GM12878 (cell line): ENCODE measurements around the gene AGAP2. TPM values are rescaled to one million over a fixed set of nuclear protein-coding genes. Genes with fewer than 3 reads are reported as not detected.

Source experiments
- ATAC-seq: fragments of 200-7000 bp; cut with Tn5 transposase; 3 replicates; pipeline ENCODE4 v1.9.1; 2020; ENCODE audit warnings: mild to moderate bottlenecking, moderate library complexity
- BruUV-seq: library from RNA; stranded (reverse); fragments of 400-500 nt; replicated peaks from 2 replicates; lab custom pipeline; 2021; lab: Mats Ljungman, UMichigan
- CTCF ChIA-PET: fragments of 300-600 bp; sonication (Branson Sonifier 250); formaldehyde crosslinking; extraction: SDS; loops from one replicate; lab custom pipeline; 2021; ENCODE audit warnings: inconsistent platforms; lab: Yijun Ruan, JAX
- POLR2A ChIA-PET: fragments of 350-600 bp; formaldehyde crosslinking; extraction: SDS; loops from one replicate; lab custom pipeline; 2021; ENCODE audit warnings: inconsistent platforms; lab: Charles Lee
- RAD21 ChIA-PET: fragments of 300-600 bp; sonication (Branson Sonifier 250); formaldehyde crosslinking; loops from one replicate; lab custom pipeline; 2023; ENCODE audit warnings: antibody characterized with exemption; ENCODE audit not compliant: unreplicated experiment; lab: Charles Lee
- SMC1A ChIA-PET: fragments of 300-600 bp; sonication (Branson Sonifier 250); formaldehyde crosslinking; loops from one replicate; lab custom pipeline; 2023; ENCODE audit not compliant: unreplicated experiment, uncharacterized antibody; lab: Charles Lee
- DNase-seq: peaks from one replicate; pipeline ENCODE4 v3.0.0-alpha.2; 2011; ENCODE audit warnings: low read depth, low spot score
- FAIRE-seq: peaks from 3 replicates; lab custom pipeline; 2011; peaks lifted over from hg19 to GRCh38; lab: Jason Lieb, UNC
- H2AFZ ChIP-seq: 2 replicates; pipeline ENCODE4 v1.6.0; 2011; ENCODE audit warnings: low read depth, low read length, control low read depth; ENCODE audit not compliant: control insufficient read depth
- H3K27ac ChIP-seq: 2 replicates; pipeline ENCODE4 v1.5.1; 2011; ENCODE audit warnings: control low read depth; ENCODE audit not compliant: control insufficient read depth, insufficient read depth
- H3K27me3 ChIP-seq, 2 experiments: replicated peaks in 1 of 2; 2 replicates each; pipeline versions ENCODE4 v1.6.0 to v1.6.1; 2011; ENCODE audit warnings: low read length in 1 of 2; ENCODE audit not compliant: control insufficient read depth in 2 of 2, insufficient read depth in 2 of 2
- H3K36me3 ChIP-seq, 2 experiments: 2 replicates each; pipeline ENCODE4 v1.5.1; 2011; ENCODE audit warnings: low read length in 1 of 2; ENCODE audit not compliant: control insufficient read depth in 2 of 2, insufficient read depth in 2 of 2
- H3K4me1 ChIP-seq: 2 replicates; pipeline ENCODE4 v1.6.1; 2011; ENCODE audit warnings: mild to moderate bottlenecking, low read length, moderate library complexity, mixed read lengths; ENCODE audit not compliant: control insufficient read depth, insufficient read depth
- H3K4me2 ChIP-seq: 2 replicates; pipeline ENCODE4 v1.6.0; 2011; ENCODE audit warnings: control low read depth; ENCODE audit not compliant: control insufficient read depth, insufficient read depth
- H3K4me3 ChIP-seq: fragments of 200-600 bp; sonication (generic); 2 replicates; pipeline ENCODE4 v1.5.1; 2016
- H3K79me2 ChIP-seq: 2 replicates; pipeline ENCODE4 v1.6.0; 2011; ENCODE audit warnings: low read length; ENCODE audit not compliant: control insufficient read depth, insufficient read depth
- H3K9ac ChIP-seq: 2 replicates; pipeline ENCODE4 v1.8.0; 2011; ENCODE audit warnings: low read length, control low read depth, mixed read lengths; ENCODE audit not compliant: control insufficient read depth, insufficient read depth
- H3K9me3 ChIP-seq: replicated peaks from 3 replicates; pipeline ENCODE4 v1.5.1; 2011; ENCODE audit warnings: mild to moderate bottlenecking, low read length; ENCODE audit not compliant: control insufficient read depth, insufficient read depth
- H4K20me1 ChIP-seq: 2 replicates; pipeline ENCODE4 v1.6.0; 2011; ENCODE audit not compliant: control insufficient read depth, insufficient read depth
- CEBPZ ChIP-seq: fragments of 150-350 bp; IDR thresholded peaks from 2 replicates; pipeline ENCODE4 v1.6.1; 2016; ENCODE audit warnings: low read depth, low read length
- RBBP5 ChIP-seq: fragments of 200-600 bp; sonication (generic); conservative IDR thresholded peaks from 2 replicates; pipeline ENCODE4 v1.6.1; 2016
- RFX5 ChIP-seq: IDR thresholded peaks from 2 replicates; pipeline ENCODE4 v1.6.1; 2011; ENCODE audit warnings: low read depth, low read length, improper control_type of control experiment
- ZNF274 ChIP-seq: IDR thresholded peaks from one replicate; pipeline ENCODE4 v1.8.0; 2011; ENCODE audit not compliant: insufficient read length, insufficient read depth
- ZNF384 ChIP-seq: IDR thresholded peaks from 2 replicates; pipeline ENCODE4 v1.6.1; 2012; ENCODE audit warnings: low read depth, mild to moderate bottlenecking, low read length, improper control_type of control experiment, borderline replicate concordance
- ZNF592 ChIP-seq: fragments of 450-650 bp; IDR thresholded peaks from 2 replicates; pipeline ENCODE4 v1.6.1; 2017; ENCODE audit warnings: mild to moderate bottlenecking, moderate library complexity
- ZNF622 ChIP-seq: fragments of 450-650 bp; IDR thresholded peaks from 2 replicates; pipeline ENCODE4 v1.6.1; 2017; ENCODE audit warnings: mild to moderate bottlenecking, inconsistent platforms
- WGBS: methylation state at CpG from one replicate; pipeline ENCODE4 v1.1.6; 2016; ENCODE audit warnings: low lambda C conversion rate; ENCODE audit not compliant: insufficient replicate concordance, insufficient coverage; ENCODE audit errors: missing lambda C conversion rate; 5-methylcytosine and 5-hydroxymethylcytosine counted together
- in situ Hi-C: fragments of 300-500 bp; cut with MboI; formaldehyde crosslinking; loops from 9 replicates; pipeline ENCODE4 v1.14.3; 2018; ENCODE audit warnings: mixed read lengths
- intact Hi-C: fragments of 100-400 bp; cut with micrococcal nuclease; formaldehyde crosslinking; loops from one replicate; pipeline ENCODE4 v1.14.2; 2022; ENCODE audit not compliant: unreplicated experiment
- polyA plus RNA-seq, 11 experiments: library from polyadenylated mRNA; depleted of rRNA in 4 of 11; unstranded in 6 of 11; stranded (reverse) in 5 of 11; fragments of >200 nt; fragmentation: Nextera tagmentation in 4 of 11; fragmentation: Illumina TruSeq in 1 of 11; extraction: Ambion mirVana in 4 of 11; extraction: Trizol in 1 of 11; gene quantifications; 1 replicate in 1 of 11; 2 replicates in 10 of 11; pipeline versions ENCODE4 v1.2.1 to v1.2.3, GENCODE V29; 2011 to 2016; ENCODE audit warnings: inconsistent platforms in 2 of 11, missing spikeins in 2 of 11, low read depth in 1 of 11
- total RNA-seq, 4 experiments: library from RNA; depleted of rRNA in 3 of 4; stranded (reverse); fragments of >200 nt in 3 of 4; fragmentation: Illumina TruSeq in 1 of 4; extraction: Trizol in 1 of 4; gene quantifications; 2 replicates each; pipeline versions ENCODE4 v1.2.1 to v1.2.3, GENCODE V29; 2013 to 2021
- TF ChIP-seq, protein P1 (sequence below): fragments of 450-650 bp; IDR thresholded peaks from 2 replicates; pipeline ENCODE4 v1.6.1; 2014; ENCODE audit warnings: mild to moderate bottlenecking

Gene AGAP2
- total and polyA plus RNA-seq, 10 of the 15 experiments (the other 5 are each of a cell fraction or from before 2014, with no cell fraction given), result 0.29 to 19.8 (median 11.0) TPM

GRCh38 chr12:57781801-57782200 is 43.3 kb upstream of the AGAP2 start:
- Histone ChIP-seq H3K4me2 (peak overlapping the region; percentile 46; the same call in 1 of the 2 replicates), H4K20me1 (no peaks in the 10 kb centered on the region), H3K9me3 (no peaks in the 10 kb centered on the region), H3K79me2 (peaks cover 15% of the 10 kb centered on the region), H3K9ac (no peak overlapping the region), H3K27me3 (no peaks in the 10 kb centered on the region), H3K36me3 (peaks cover 0 to 8% of the 10 kb centered on the region in 2 experiments; a peak in 3 of 4 replicates), H3K4me1 (peaks cover 8% of the 10 kb centered on the region; the same call in 1 of the 2 replicates), H3K4me3 (no peak overlapping the region), H3K27ac (peak overlapping the region; percentile 22; the same call in 1 of the 2 replicates), H2AFZ (peak overlapping the region; percentile 67)
- SMC1A ChIA-PET, result interaction anchor here (1.0 to 2.3 kb wide), 8 partner anchors 11 to 323 kb away, joined by 3 to 6 read pairs (median 3); partner anchors contain the start of genes GLI1 and TSPAN31
- CTCF ChIA-PET, result interaction anchor here (0.6 to 2.1 kb wide), 12 partner anchors 9 to 189 kb away, joined by 3 to 16 read pairs (median 5); partner anchors contain the start of genes EEF1AKMT3 and METTL1
- POLR2A ChIA-PET, result interaction anchor here (0.6 kb wide), 2 partner anchors 29 to 130 kb away, joined by 3 to 4 read pairs; partner anchors contain the start of gene CDK4
- RAD21 ChIA-PET, result interaction anchor here (0.7 to 1.3 kb wide), 5 partner anchors 9 to 160 kb away, joined by 3 to 5 read pairs (median 4); partner anchors contain the start of genes ATP23, CYP27B1, EEF1AKMT3 and METTL1
- in situ Hi-C loops (no loop called here), intact Hi-C loops (loop anchor here (1.0 kb wide), 1 partner anchor 124 kb away; no protein-coding TSS in a partner anchor)
- FAIRE-seq (no peak), ATAC-seq (peak; percentile 6; the same call in 2 of the 3 replicates), DNase-seq (no peak)
- BruUV-seq, result no TSS peak
- TF ChIP-seq RFX5 (no peak), CEBPZ (no peak), ZNF384 (no peak), RBBP5 (no peak), ZNF622 (no peak), ZNF274 (no peak), ZNF592 (no peak)
- TF ChIP-seq, protein P1, sequence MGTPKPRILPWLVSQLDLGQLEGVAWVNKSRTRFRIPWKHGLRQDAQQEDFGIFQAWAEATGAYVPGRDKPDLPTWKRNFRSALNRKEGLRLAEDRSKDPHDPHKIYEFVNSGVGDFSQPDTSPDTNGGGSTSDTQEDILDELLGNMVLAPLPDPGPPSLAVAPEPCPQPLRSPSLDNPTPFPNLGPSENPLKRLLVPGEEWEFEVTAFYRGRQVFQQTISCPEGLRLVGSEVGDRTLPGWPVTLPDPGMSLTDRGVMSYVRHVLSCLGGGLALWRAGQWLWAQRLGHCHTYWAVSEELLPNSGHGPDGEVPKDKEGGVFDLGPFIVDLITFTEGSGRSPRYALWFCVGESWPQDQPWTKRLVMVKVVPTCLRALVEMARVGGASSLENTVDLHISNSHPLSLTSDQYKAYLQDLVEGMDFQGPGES, result no peak
- 14% methylated on average over 2 of the region's 2 CpGs for WGBS
